Adrenal gland (tissue), 12 donors: Measurements from ENCODE around the gene DUOXA1. TPM values are rescaled to one million over a fixed set of nuclear protein-coding genes. Genes with fewer than 3 reads are reported as not detected.

Source experiments
- DNase-seq, 7 donors: peaks; one replicate each; pipeline ENCODE4 v3.0.0-alpha.2; 2019 to 2020
- H3K27ac ChIP-seq, 5 donors: fragments of 200-600 bp; sonication (generic) in 4 of 5; 1 replicate in 3 of 5; 2 replicates in 2 of 5; pipeline versions ENCODE4 v1.5.1 to v1.8.0; 2016 to 2020; ENCODE audit warnings: mild to moderate bottlenecking in 1 of 5
- H3K27me3 ChIP-seq: fragments of 200-600 bp; 2 replicates; pipeline ENCODE4 v1.8.0; 2021
- H3K36me3 ChIP-seq, 2 donors: fragments of 200-600 bp; replicated peaks in 1 of 2; 1 replicate in 1 of 2; 2 replicates in 1 of 2; pipeline versions ENCODE4 v1.5.1 to v1.8.0; 2018 to 2022
- H3K4me1 ChIP-seq, 2 donors: fragments of 200-600 bp; replicated peaks in 1 of 2; 1 replicate in 1 of 2; 2 replicates in 1 of 2; pipeline versions ENCODE4 v1.5.1 to v1.8.0; 2018 to 2021
- H3K4me3 ChIP-seq, 4 donors: fragments of 200-600 bp; sonication (generic) in 3 of 4; one replicate each; pipeline ENCODE4 v1.5.1; 2016 to 2018
- H3K9me3 ChIP-seq, 3 donors: fragments of 200-600 bp; sonication (generic) in 1 of 3; replicated peaks in 1 of 3; 1 replicate in 2 of 3; 2 replicates in 1 of 3; pipeline versions ENCODE4 v1.5.1 to v1.8.0; 2016 to 2021
- CTCF ChIP-seq, 6 experiments: fragments of 450-650 bp in 4 of 6; fragments of 200-600 bp in 2 of 6; sonication (generic) in 1 of 6; IDR thresholded peaks; 1 replicate in 5 of 6; 2 replicates in 1 of 6; pipeline versions ENCODE4 v1.5.1 to v1.8.0; 2016 to 2021; ENCODE audit warnings: antibody characterized with exemption in 6 of 6, mild to moderate bottlenecking in 2 of 6, moderate library complexity in 1 of 6
- POLR2A ChIP-seq, 2 donors: fragments of 450-650 bp; IDR thresholded peaks; one replicate each; pipeline ENCODE4 v1.6.1; 2017; ENCODE audit warnings: antibody characterized with exemption in 2 of 2, mild to moderate bottlenecking in 2 of 2, moderate library complexity in 1 of 2
- WGBS, 4 donors: extraction: QIAGEN DNeasy Blood & Tissue Kit in 2 of 4; methylation state at CpG; one replicate each; pipeline versions ENCODE4 v1.1.5 to v1.1.7; 2013 to 2017; 5-methylcytosine and 5-hydroxymethylcytosine counted together
- intact Hi-C, 2 donors: fragments of 100-400 bp; cut with DNase I; formaldehyde crosslinking; loops; one replicate each; pipeline versions ENCODE4 v1.14.1 to v1.15.0; 2022 to 2023
- polyA plus RNA-seq, 3 donors: library from polyadenylated mRNA; stranded (reverse); fragments of 200-250 nt in 2 of 3; fragments of 350-450 nt in 1 of 3; fragmentation: Illumina TruSeq in 1 of 3; extraction: RNeasy Lipid Tissue Mini Kit (QIAGEN cat#74804) in 1 of 3; gene quantifications; one replicate each; pipeline ENCODE4 v1.2.3, GENCODE V29; 2013 to 2014
- total RNA-seq, 9 donors: library from RNA; depleted of rRNA in 4 of 9; stranded (reverse); fragments of >200 nt in 4 of 9; fragments of 120-200 nt in 1 of 9; fragmentation: NEBNext Ultra II Directional in 1 of 9; extraction: Animal tissue kit (Norgen Biotek cat#: 25700) in 1 of 9; gene quantifications; one replicate each; pipeline versions ENCODE4 v1.1.0 to v1.2.4, GENCODE V29; 2013 to 2023
- donor health status: healthy with polysubstance abuse.
- donor health status: Bipolar disorder and iron deficiency.
- donor health status: DM: yes; HTN: yes; CAD: no.
- donor health status: DM: no; HTN: no; CAD: no.
- donor health status: DM: no; HTN: no; CAD: no.
- donor health status: DM: yes; HTN: yes; CAD: no.

Gene DUOXA1
- total and polyA plus RNA-seq, 12 donors: 0.11 to 21.3 (median 5.2) TPM

GRCh38 chr15:45141386-45141785 lies 11.7 kb upstream of the DUOXA1 start:
- Histone ChIP-seq H3K36me3 (no peaks in the 10 kb centered on the region), H3K4me3 (no peak overlapping the region), H3K4me1 (peaks cover 0 to 7% of the 10 kb centered on the region in 2 donors), H3K27me3 (no peaks in the 10 kb centered on the region), H3K27ac (no peak overlapping the region), H3K9me3 (no peaks in the 10 kb centered on the region)
- DNase-seq: no peak
- TF ChIP-seq CTCF (IDR thresholded peaks at IDR 0.05) (no peak), POLR2A (IDR thresholded peaks at IDR 0.05) (no peak)
- 82 to 85% (median 84%) methylated on average over 4 to 5 of the region's 5 CpGs for WGBS, 4 donors
- intact Hi-C loops: no loop called here

GRCh38 chr15:45140557-45141250 lies 11.0 kb upstream of the DUOXA1 start:
- DNase-seq: no peak
- Histone ChIP-seq H3K36me3 (no peaks in the 10 kb centered on the region), H3K9me3 (no peaks in the 10 kb centered on the region), H3K4me3 (no peak overlapping the region), H3K4me1 (peaks cover 0 to 7% of the 10 kb centered on the region in 2 donors), H3K27ac (no peak overlapping the region), H3K27me3 (no peaks in the 10 kb centered on the region)
- no peak for TF ChIP-seq CTCF (IDR thresholded peaks at IDR 0.05)
- TF ChIP-seq POLR2A (IDR thresholded peaks at IDR 0.05): no peak
- intact Hi-C loops: no loop called here
- 94 to 98% (median 95%) methylated on average over 2 to 10 of the region's 10 CpGs for WGBS, 4 donors

DNA sequence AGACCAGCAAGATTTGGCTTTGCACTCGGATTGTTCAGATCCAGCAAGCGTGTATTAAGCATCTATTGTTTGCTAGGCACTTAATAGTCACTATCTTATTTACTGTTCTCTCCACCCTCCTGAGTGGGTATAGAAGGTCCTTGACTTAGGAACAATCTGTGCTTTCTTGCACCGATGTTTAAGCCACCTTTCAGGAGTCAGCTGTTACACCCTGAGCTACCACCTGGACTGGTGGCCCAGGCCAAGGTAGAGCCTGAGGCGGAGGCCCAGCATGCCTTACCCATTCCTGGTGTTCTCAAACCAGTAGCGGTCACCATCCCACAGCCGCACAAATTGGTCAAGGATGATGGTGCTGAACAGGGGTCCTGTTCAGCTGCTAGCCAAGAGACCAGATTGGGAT lies 10.1 kb upstream of the DUOXA1 start:
- Histone ChIP-seq H3K36me3 (no peaks in the 10 kb centered on the region), H3K27me3 (no peaks in the 10 kb centered on the region), H3K4me3 (no peak overlapping the region), H3K27ac (peak overlapping the region in 1 of 5 donors; percentile 17), H3K4me1 (peaks cover 0 to 12% of the 10 kb centered on the region in 2 donors), H3K9me3 (no peaks in the 10 kb centered on the region)
- WGBS, 4 donors: 73 to 81% (median 78%) methylated on average over 4 to 6 of the region's 6 CpGs
- intact Hi-C loops: no loop called here
- no peak for DNase-seq
- TF ChIP-seq CTCF (IDR thresholded peaks at IDR 0.05) (no peak), POLR2A (IDR thresholded peaks at IDR 0.05) (no peak)

GRCh38 chr15:45138814-45139765 lies 9.4 kb upstream of the DUOXA1 start:
- no peaks in the 10 kb centered on the region for H3K36me3 ChIP-seq
- 53 to 60% (median 58%) methylated on average over 9 to 12 of the region's 12 CpGs for WGBS, 4 donors
- no peak overlapping the region for H3K4me3 ChIP-seq
- peaks cover 0 to 12% of the 10 kb centered on the region in 2 donors for H3K4me1 ChIP-seq
- peak; percentile 61 to 95 (median 90) for DNase-seq
- TF ChIP-seq CTCF (IDR thresholded peaks at IDR 0.05): no peak
- TF ChIP-seq POLR2A (IDR thresholded peaks at IDR 0.05): peak in 1 of 2 donors; percentile 21
- H3K27me3 ChIP-seq: no peaks in the 10 kb centered on the region
- H3K27ac ChIP-seq: peak overlapping the region in 3 of 5 donors; percentile 9 to 29 (median 17)
- intact Hi-C loops: no loop called here
- no peaks in the 10 kb centered on the region for H3K9me3 ChIP-seq
